HG03103 (cell line): ENCODE data around the gene CAV1.
"Not testable (repeated sequence)": the region's sequence is repeated elsewhere in the genome, so short reads cannot be mapped to it uniquely, and the experiment has no call there.

Experiments
- ATAC-seq: cut with Tn5 transposase; IDR thresholded peaks from one replicate; pipeline ENCODE4 v1.9.1; 2021; ENCODE audit warnings: low read depth; ENCODE audit not compliant: unreplicated experiment

CAV1 gene, protein sequence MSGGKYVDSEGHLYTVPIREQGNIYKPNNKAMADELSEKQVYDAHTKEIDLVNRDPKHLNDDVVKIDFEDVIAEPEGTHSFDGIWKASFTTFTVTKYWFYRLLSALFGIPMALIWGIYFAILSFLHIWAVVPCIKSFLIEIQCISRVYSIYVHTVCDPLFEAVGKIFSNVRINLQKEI

DNA sequence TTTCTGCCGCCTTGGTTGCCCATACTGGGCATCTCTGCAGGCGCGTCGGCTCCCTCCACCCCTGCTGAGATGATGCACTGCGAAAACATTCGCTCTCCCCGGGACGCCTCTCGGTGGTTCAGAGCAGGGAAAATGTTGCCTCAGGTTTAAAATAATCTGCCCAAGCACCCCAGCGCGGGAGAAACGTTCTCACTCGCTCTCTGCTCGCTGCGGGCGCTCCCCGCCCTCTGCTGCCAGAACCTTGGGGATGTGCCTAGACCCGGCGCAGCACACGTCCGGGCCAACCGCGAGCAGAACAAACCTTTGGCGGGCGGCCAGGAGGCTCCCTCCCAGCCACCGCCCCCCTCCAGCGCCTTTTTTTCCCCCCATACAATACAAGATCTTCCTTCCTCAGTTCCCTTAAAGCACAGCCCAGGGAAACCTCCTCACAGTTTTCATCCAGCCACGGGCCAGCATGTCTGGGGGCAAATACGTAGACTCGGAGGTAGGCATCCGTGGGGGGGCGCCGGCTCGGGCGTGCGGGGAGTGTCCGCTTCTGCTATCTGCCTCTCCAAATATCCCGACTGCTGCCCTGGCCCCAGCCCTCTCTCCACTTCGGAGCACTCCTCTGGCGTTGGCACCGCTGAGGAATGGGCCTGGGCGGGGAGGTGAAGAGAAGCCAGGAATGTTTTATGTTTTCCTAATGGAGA is at the start of gene CAV1:
Gene CAV1, plus strand, starts transcription at position 428 of the 689 bp plus-strand sequence. Its CDS starts 27 bp downstream, at position 455.
- no peak for ATAC-seq

DNA sequence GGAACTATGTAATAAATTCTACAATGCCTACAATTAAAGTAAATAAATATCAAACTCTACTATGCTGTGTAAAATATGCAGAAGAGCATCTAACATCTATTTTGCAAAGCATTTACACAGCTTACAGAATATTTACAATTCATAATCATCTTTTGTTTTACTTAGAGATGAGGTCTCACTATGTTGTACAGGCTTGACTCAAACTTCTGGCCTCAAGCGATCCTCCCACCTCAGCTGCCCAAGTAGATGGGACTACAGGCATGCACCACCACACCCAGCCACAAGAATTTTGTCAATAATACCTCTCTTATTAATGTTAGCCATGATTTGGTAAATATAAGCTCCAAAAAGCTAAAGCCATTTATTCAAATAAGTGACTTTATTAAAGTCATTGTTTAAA is 47.2 kb upstream of the CAV1 start:
- ATAC-seq = no peak

DNA sequence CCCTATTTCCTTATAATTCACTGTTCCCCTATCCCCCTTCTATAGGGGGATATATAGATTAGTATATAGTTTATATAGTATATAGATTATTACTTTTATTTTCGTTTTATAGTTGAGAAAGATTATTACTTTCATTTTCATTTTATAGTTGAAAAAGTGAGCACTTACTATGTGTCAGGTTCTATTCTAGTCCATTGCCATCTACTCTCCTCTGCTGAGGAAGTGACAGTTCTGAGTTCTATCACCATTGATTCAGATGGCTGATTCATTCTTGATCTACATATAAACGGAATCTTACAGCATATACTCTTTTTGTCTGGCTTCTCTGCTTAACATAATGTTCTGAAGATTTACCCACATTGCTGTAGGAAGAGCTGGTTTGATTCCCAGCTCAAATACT is 46.0 kb upstream of the CAV1 start:
- ATAC-seq = no peak

DNA sequence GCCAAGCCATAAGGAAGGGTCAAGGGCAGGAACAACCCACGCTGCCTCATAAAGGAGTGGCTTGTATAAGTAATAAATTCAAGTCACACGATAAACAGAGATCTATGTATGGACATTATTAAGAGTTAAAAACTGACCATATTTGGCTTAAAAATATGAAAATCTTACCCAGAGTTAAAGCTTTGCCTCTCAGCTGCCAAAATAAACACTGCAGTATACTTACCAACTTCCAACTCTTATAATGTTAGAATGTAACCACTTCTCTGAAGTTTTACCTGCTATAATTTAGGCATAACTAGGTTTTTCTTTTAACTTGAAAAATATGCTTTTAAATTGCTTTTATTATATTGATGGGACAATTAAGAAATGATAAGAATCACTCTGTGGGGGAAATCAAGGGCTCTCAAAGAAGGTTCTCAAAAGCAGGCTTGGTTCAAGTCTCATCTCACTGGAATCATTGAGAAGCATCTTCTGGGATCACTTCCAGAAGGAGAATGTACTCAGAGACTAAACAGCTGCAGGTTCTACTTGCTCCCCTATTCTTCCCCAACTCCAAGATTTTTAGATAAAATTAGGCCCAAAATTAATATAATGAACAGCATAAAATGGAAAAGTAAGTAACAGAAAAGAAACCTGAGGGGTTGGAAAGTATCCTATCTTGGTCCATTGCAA is 41.4 kb upstream of the CAV1 start:
- no peak for ATAC-seq

DNA sequence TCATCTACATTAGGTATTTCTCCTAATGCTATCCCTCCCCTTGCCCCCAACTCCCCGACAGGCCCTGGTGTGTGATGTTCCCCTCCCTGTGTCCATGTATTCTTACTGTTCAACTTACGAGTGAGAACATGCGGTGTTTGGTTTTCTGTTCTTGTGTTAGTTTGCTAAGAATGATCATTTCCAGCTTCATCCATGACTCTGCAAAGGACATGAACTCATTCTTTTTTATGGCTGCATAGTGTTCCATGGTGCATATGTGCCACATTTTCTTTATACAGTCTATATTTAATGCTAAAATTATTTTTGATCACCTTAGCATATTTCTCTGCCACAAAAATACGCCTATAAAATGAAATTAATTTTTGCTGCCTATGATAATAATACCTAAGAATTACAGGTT is 40.4 kb upstream of the CAV1 start:
- not testable (repeated sequence) for ATAC-seq

DNA sequence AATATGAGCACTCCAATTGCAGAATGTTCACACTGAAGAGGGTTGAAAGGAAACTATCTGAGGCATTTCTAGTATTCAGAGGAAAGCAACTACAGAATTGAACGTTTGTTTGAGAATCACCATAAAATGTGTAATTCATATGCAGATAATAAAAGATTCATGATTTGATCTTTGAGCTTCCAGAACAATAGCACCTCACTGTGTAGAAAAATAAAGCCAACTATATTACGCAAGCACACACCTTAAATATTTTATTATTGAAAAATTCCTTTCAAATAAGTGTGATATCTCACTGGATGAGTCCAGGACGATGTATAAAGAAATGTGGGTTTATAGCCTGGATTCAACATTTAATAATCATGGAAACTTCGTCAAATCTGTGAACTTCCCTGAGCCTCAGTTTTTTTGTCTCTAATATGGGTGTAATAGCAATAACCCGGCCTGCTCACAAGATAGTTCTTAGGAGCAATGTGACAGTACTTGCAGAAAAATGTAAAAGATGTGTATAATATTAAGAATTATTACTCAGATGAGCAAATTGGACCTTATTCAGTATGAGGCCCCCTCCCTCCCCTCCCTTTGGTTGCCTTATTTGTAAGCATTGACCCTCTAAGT is 36.8 kb upstream of the CAV1 start:
- no peak for ATAC-seq

DNA sequence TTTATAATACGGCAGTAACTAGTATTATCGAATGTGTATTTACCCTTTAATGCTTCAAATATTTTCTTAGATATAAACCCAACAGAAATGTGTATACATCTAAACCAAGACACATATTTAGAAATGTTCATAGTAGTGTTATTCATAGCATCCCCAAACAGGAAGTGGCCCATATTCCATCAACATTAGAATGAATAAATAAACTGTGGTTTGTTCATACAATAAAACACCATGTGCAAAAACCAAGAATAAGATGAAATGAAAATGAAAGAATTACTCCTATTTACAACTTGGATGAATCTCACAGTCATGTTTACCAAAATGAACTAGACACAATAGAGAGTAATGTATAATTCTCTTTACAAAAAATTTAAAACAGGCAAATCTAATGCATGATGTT is 34.5 kb upstream of the CAV1 start:
- ATAC-seq = no peak

DNA sequence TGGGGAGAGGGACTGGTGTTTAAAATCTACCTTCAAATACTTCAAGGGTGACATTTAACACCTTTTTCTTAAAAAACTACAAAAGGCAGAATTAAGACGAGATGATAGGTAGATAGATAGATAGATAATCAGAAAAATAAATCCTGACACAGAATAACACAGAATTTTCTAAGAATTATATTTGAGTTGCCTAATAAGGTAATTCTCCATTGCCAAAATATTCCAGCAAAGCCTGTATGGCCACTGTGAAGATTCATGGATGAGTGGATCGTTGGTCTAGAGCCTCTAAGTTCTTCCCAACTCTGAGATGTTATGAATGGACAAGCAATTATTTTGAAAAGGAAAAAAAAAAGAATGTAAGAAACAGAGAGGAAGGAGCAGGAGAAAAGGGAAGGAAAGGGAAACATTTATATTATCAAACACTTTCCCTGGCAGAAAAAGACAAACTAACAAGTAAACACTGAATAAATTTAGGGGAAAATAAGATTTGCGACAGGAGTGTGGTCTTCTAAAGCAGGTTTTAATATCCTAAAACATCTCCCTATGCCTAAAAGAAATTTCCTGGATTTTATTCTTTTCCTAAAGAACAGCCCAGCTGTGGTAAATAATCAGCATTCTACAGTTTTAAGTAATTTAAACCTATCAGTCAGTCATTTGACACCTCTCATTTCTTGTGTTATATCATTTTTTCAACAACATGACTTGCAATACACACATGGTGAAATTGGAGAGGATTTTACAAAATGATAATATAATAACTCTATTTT is 32.8 kb upstream of the CAV1 start:
- ATAC-seq = no peak

DNA sequence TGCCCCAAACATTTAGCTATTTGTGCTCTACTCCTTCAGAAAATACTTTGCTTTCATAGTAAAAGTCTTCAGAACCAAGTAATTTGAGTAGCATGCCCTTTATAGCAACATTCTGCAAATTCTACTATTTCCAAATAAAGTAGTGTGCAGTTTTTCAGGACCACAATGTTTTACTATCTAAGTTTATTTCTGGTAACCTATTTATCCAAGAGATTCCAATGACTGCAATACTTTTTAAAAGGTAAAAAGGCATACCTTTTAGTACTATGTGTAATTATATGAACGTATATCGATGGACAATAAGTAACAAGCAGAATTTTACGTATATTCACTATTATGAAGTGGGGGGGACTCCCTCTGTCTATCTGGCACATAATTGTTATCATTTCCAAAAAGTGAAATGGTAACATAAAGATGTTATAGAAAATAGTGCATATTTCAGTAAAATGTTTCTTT is 32.2 kb upstream of the CAV1 start:
- ATAC-seq = no peak

DNA sequence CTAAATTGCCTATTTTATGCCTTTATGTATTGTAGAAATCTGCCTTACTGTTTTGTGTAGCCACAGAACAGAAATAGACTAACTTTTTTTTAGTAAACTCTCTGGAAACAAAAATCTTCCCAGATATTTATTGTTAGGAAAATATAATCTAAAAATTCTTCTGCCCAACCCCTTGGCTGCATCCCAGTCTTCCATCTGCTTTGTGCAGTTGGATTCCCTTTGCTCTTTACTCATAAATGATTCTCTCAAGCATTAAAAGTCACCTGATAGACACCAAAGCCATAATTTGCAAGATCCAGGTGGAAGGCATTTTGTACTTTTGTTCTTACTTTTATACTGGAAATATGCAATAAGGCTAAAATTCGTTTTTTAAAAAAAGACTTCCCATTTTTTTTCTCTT is 31.4 kb upstream of the CAV1 start:
- ATAC-seq = no peak

DNA sequence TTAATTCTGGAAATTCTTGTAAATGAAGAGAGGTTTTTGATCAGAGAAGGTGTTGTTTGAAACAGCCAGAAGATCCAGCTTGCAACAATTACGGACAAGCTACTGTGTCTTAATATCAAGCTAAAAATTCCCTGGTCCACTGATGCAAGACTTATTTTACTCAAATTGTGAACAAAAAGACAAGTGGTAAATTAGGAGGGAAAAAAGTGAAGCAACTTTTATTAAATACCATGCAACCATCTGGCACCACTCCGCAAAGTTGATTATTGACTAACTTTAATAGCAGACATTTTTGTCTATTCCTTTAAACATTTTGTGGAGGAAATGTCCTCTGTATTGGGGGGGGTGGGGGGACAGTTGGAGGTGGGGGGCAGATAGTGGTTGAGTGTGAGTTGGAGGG is 30.4 kb upstream of the CAV1 start:
- no peak for ATAC-seq

DNA sequence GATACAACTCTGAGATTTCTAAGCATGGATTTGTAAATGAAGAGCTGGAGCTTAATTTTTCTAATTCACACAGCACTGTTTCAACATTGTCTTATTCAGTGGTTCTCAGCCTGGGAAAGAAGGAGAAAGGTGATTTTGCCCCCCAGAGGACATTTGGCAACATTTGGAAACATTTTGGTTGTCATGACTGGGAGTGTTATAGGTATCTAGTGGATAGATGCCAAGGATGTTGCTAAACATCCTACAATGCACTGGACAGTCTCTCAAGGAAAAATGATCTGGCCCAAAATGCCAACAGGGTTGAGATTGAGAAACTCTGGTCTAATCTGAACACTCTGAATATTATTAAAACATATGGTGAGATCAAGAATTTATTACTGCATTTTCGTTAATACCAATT is 29.1 kb upstream of the CAV1 start:
- ATAC-seq = no peak

DNA sequence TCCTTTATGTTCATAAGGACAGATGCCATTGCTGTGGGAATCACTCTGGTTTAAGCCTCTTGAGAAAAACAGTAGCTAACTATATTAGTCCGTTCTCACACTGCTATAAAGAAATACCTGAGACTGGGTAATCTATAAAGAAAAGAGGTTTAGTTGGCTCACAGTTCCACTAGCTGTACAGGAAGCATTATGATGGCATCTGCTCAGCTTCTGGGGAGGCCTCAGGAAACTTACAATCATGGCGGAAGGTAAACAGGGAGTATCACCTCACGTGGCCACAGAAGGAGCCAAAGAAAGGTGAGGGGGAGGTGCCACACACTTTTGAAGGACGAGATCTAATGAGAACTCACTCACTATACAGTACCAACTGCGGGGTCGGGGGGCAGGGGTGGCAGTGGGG is 28.2 kb upstream of the CAV1 start:
- ATAC-seq = no peak

DNA sequence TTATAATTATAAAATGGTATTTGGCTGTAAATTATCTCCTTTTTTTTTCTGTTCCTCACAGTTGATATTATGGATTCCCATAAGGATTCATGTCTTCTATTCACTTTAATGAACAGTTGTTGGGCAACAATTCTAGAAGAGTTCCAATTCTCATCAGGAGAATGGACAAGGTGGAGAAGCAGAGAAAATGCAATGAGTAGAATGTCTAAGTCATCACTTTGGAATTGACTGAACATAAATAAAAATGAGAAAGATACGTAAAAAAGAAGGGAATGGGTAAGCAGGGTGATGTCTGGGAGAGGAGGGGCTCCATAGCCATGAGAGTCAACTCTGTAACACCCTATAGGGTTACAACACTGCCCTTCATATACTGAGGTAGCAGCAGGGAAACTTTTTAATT is 27.1 kb upstream of the CAV1 start:
- no peak for ATAC-seq

DNA sequence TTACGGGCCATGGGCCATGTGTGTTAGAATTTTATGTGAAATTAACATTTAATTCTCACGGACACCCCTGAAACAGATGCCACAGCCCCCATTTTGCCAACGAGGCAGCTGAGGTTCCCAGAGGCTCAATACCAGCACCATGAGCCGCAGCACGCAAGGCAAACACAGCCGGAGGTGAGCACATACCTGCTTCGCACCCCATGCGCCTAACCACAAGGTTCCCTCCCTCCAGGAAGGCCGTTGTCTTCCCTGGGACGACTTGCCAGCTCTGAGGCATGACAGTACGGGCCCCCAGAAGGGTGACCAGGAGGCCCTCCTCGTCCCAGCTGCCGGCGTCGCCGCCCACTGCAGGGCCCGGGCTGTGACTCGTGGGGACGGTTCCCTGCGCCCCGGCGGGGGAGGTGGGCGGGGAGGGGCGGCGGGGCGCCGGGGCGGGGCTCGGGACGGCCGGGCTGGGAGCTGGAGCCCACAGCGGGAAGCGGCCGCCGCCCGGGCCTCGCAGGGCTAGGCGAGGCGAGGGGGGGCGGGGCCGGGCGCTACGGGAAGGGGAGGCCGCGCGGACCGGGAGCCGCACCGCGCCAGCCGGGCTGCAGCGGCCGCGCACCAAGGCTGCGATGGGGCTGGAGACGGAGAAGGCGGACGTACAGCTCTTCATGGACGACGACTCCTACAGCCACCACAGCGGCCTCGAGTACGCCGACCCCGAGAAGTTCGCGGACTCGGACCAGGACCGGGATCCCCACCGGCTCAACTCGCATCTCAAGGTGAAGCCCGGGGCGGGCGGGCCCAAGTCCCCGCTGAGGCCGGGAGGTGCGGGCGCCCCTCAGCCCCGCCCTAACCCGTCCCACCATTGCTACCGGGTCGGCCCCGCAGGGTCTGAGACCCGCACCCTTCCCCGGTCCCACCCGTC is 25.4 kb upstream of the CAV1 start, which contains the start of gene CAV2:
Gene CAV2, plus strand, starts transcription at position 571 of the 910 bp plus-strand sequence. Its CDS starts 44 bp downstream, at position 615.
- ATAC-seq = peak; percentile 48

DNA sequence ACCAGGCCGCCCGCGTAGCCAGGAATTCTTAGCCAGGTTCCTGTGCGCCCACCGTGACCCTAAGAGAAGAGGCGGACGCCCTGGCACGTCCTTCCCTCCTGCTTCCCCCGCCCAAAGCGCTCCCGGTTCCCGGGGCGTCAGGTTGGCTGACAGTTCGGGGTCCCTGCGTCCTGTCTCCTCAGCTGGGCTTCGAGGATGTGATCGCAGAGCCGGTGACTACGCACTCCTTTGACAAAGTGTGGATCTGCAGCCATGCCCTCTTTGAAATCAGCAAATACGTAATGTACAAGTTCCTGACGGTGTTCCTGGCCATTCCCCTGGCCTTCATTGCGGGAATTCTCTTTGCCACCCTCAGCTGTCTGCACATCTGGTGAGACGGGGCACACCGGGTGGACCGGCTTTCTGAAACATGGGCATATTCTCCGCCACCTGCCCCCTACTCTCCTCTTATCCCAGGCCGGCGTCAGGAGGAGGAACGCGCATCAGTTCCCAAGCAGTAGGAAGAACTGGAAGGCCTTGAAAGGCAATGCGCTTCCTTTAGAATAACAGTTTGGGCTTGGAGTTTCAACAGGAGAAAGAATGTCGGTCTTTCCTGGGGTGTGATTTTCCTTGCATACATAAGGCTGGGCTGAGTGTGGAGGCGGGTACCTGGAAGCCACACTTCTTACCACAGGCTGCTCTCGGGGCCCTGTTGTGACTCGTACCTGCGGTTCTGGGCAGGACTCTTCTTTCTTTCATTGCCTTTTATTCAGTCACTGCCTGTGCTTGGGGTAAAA is 24.6 kb upstream of the CAV1 start:
- ATAC-seq = no peak

DNA sequence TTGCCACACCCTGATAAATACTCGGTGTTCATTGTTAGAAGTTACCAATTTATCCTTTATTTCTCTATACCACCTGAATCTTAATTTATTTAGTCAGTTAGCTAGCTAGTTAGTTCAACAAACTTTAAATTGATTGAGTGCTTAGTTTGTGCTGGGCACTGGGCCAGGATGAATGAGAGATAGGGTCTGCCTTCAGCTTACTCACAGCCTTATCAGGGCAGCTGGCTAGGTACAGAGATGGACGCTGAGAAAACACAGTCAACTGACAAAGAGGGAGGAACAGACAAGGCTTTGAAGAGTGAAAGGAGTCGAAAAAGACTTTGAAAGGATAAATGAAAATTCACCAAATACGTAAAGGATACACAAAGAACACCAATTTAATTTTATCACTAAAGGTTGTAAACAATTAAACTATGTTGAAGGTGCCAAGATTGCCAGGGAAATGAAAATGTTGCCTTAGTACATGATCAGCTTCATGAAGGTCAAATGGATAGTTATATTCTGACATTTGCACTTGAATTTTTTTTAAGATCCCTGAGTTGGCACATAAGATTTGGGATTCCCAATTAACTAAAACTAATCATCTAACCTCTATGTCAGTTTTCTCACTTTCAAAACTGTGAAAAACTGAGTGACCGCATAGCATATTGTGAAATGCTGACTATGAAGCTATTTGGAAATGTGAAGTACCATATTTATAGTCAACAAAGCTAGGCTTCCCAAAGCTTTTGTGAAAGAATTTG is 23.2 kb upstream of the CAV1 start:
- ATAC-seq = no peak
